Stomach (tissue), 9 donors: ENCODE data around the gene LRFN2. TPM values are rescaled to one million over a fixed set of nuclear protein-coding genes. Genes with fewer than 3 reads are reported as not detected.

Experiments
- DNase-seq, 2 donors: peaks; one replicate each; pipeline versions ENCODE4 v3.0.0 to v3.0.0-alpha.2; 2013 to 2019
- H3K27ac ChIP-seq, 5 donors: fragments of 200-600 bp in 4 of 5; sonication (generic) in 4 of 5; one replicate each; pipeline ENCODE4 v1.5.1; 2013 to 2019; ENCODE audit warnings: mild to moderate bottlenecking in 1 of 5, moderate library complexity in 1 of 5
- H3K27me3 ChIP-seq, 3 donors: fragments of 200-600 bp; sonication (generic); one replicate each; pipeline ENCODE4 v1.5.1; 2017 to 2019; ENCODE audit warnings: mixed run types in 1 of 3
- H3K36me3 ChIP-seq, 4 donors: fragments of 200-600 bp; sonication (generic); 1 replicate in 3 of 4; 2 replicates in 1 of 4; pipeline ENCODE4 v1.5.1; 2016 to 2019
- H3K4me1 ChIP-seq, 4 donors: fragments of 200-600 bp; sonication (generic); one replicate each; pipeline ENCODE4 v1.5.1; 2016 to 2019
- H3K4me3 ChIP-seq, 4 donors: fragments of 200-600 bp; sonication (generic) in 3 of 4; one replicate each; pipeline ENCODE4 v1.5.1; 2016 to 2019; ENCODE audit warnings: mild to moderate bottlenecking in 1 of 4
- H3K9me3 ChIP-seq, 4 donors: fragments of 200-600 bp; sonication (generic); one replicate each; pipeline ENCODE4 v1.5.1; 2016 to 2019
- CTCF ChIP-seq, 7 experiments: fragments of 450-650 bp in 4 of 7; fragments of 200-600 bp in 3 of 7; sonication (generic) in 3 of 7; IDR thresholded peaks; one replicate each; pipeline ENCODE4 v1.5.1; 2016 to 2019; ENCODE audit warnings: antibody characterized with exemption in 7 of 7, control low read depth in 2 of 7, mild to moderate bottlenecking in 1 of 7
- EP300 ChIP-seq: sonication (generic); formaldehyde crosslinking; IDR thresholded peaks from one replicate; pipeline ENCODE4 v1.6.1; 2017; ENCODE audit warnings: antibody characterized with exemption
- POLR2A ChIP-seq, 4 donors: fragments of 450-650 bp; IDR thresholded peaks; one replicate each; pipeline ENCODE4 v1.6.1; 2016; ENCODE audit warnings: antibody characterized with exemption in 4 of 4, control low read depth in 2 of 4, mild to moderate bottlenecking in 1 of 4, moderate library complexity in 1 of 4
- POLR2AphosphoS5 ChIP-seq, 3 donors: sonication (generic); formaldehyde crosslinking; IDR thresholded peaks; one replicate each; pipeline ENCODE4 v1.6.1; 2016; ENCODE audit warnings: antibody characterized with exemption in 3 of 3
- WGBS, 5 donors: extraction: QIAGEN DNeasy Blood & Tissue Kit in 3 of 5; methylation state at CpG; one replicate each; pipeline versions ENCODE4 v1.1.5 to v1.1.7; 2013 to 2018; 5-methylcytosine and 5-hydroxymethylcytosine counted together
- intact Hi-C: fragments of 100-400 bp; cut with DNase I; formaldehyde crosslinking; loops from one replicate; pipeline ENCODE4 v1.15.1; 2023; ENCODE audit warnings: low total_unique reads
- polyA plus RNA-seq, 3 donors: library from polyadenylated mRNA; stranded (reverse); fragments of 200-250 nt; gene quantifications; one replicate each; pipeline ENCODE4 v1.2.3, GENCODE V29; 2013
- total RNA-seq, 5 donors: library from RNA; depleted of rRNA; stranded (reverse); fragments of >200 nt; gene quantifications; one replicate each; pipeline versions ENCODE4 v1.1.0 to v1.2.3, GENCODE V29; 2014 to 2016
- donor health status: healthy with polysubstance abuse.
- donor health status: Bipolar disorder and iron deficiency.
- donor health status: healthy.

LRFN2 gene
- total and polyA plus RNA-seq, 8 donors = 0.10 TPM; not detected in 7

GRCh38 chr6:40426346-40427066 lies 160.7 kb downstream of the LRFN2 start:
- no peaks in the 10 kb centered on the region for H3K27me3 ChIP-seq
- no peak for TF ChIP-seq POLR2AphosphoS5 (IDR thresholded peaks at IDR 0.05)
- 83 to 94% (median 88%) methylated on average over 7 of the region's 7 CpGs for WGBS, 5 donors
- no peak for DNase-seq
- no peak overlapping the region for H3K4me3 ChIP-seq
- H3K9me3 ChIP-seq = no peaks in the 10 kb centered on the region
- no peak overlapping the region for H3K27ac ChIP-seq
- no peaks in the 10 kb centered on the region for H3K36me3 ChIP-seq
- intact Hi-C loops = no loop called here
- H3K4me1 ChIP-seq = peaks cover 0 to 19% (median 5%) of the 10 kb centered on the region in 4 donors

GRCh38 chr6:40425192-40425919 lies 161.8 kb downstream of the LRFN2 start:
- intact Hi-C loops = no loop called here
- no peaks in the 10 kb centered on the region for H3K27me3 ChIP-seq
- no peaks in the 10 kb centered on the region for H3K9me3 ChIP-seq
- peak; percentile 46 to 63 for DNase-seq
- 49 to 76% (median 57%) methylated on average over 3 to 4 of the region's 4 CpGs for WGBS, 5 donors
- peaks cover 0 to 19% (median 5%) of the 10 kb centered on the region in 4 donors for H3K4me1 ChIP-seq
- no peak overlapping the region for H3K4me3 ChIP-seq
- H3K27ac ChIP-seq = peak overlapping the region in 1 of 5 donors; percentile 29
- no peaks in the 10 kb centered on the region for H3K36me3 ChIP-seq
- TF ChIP-seq POLR2AphosphoS5 (IDR thresholded peaks at IDR 0.05) (no peak), EP300 (no peak), CTCF (IDR thresholded peaks at IDR 0.05) (no peak), POLR2A (IDR thresholded peaks at IDR 0.05) (no peak)

GRCh38 chr6:40422046-40422445 lies 165.1 kb downstream of the LRFN2 start:
- no peaks in the 10 kb centered on the region for H3K36me3 ChIP-seq
- no peak overlapping the region for H3K27ac ChIP-seq
- WGBS, 5 donors = 61 to 71% (median 68%) methylated on average over 1 of the region's 1 CpG
- no peaks in the 10 kb centered on the region for H3K9me3 ChIP-seq
- DNase-seq = no peak
- no peak overlapping the region for H3K4me3 ChIP-seq
- peaks cover 0 to 17% (median 5%) of the 10 kb centered on the region in 4 donors for H3K4me1 ChIP-seq
- intact Hi-C loops = no loop called here
- TF ChIP-seq POLR2AphosphoS5 (IDR thresholded peaks at IDR 0.05) (no peak), CTCF (IDR thresholded peaks at IDR 0.05) (no peak), EP300 (no peak), POLR2A (IDR thresholded peaks at IDR 0.05) (no peak)
- no peaks in the 10 kb centered on the region for H3K27me3 ChIP-seq

- Histone ChIP-seq H3K4me1 (peaks cover 0 to 5% (median 0%) of the 10 kb centered on the region in 4 donors), H3K36me3 (no peaks in the 10 kb centered on the region), H3K9me3 (no peaks in the 10 kb centered on the region), H3K4me3 (no peak overlapping the region), H3K27me3 (no peaks in the 10 kb centered on the region), H3K27ac (no peak overlapping the region)
- TF ChIP-seq POLR2AphosphoS5 (IDR thresholded peaks at IDR 0.05) (no peak), POLR2A (IDR thresholded peaks at IDR 0.05) (no peak), EP300 (no peak), CTCF (IDR thresholded peaks at IDR 0.05) (no peak)
- WGBS, 5 donors = 82 to 94% (median 90%) methylated on average over 17 of the region's 17 CpGs
- no peak for DNase-seq
- intact Hi-C loops = no loop called here
Measured at GRCh38 chr6:40419946-40420728, 167.0 kb downstream of the LRFN2 start.
